Measurements from ENCODE around the gene ZNF283.

GRCh38 chr19:43789029-43789428 is 38.1 kb upstream of the ZNF283 start:
- no peak for TF ChIP-seq EZH2 (IDR thresholded peaks at IDR 0.05; ENCODE audit: borderline replicate concordance, low read length)
- no peak for TF ChIP-seq CTCF (IDR thresholded peaks at IDR 0.05; ENCODE audit: low read length)
